H1 (cell line): ENCODE measurements around the gene PLIN4. TPM values are rescaled to one million over a fixed set of nuclear protein-coding genes. Genes with fewer than 3 reads are reported as not detected.

ENCODE experiments used
- CTCF ChIA-PET: fragments of 300-600 bp; sonication (Branson Sonifier 250); formaldehyde crosslinking; loops from one replicate; lab custom pipeline; 2021; ENCODE audit not compliant: partially characterized antibody; lab: Charles Lee
- POLR2A ChIA-PET: fragments of 300-600 bp; sonication (Branson Sonifier 250); formaldehyde crosslinking; loops from one replicate; lab custom pipeline; 2021; ENCODE audit warnings: inconsistent platforms; ENCODE audit not compliant: partially characterized antibody; lab: Charles Lee
- DNase-seq, 2 experiments: peaks; one replicate each; pipeline versions ENCODE4 v3.0.0 to v3.0.0-alpha.2; 2010 to 2022; ENCODE audit warnings: low spot score in 2 of 2, low read depth in 1 of 2, mixed read lengths in 1 of 2
- FAIRE-seq: peaks from 2 replicates; lab custom pipeline; 2011; peaks lifted over from hg19 to GRCh38; lab: Jason Lieb, UNC
- H2AFZ ChIP-seq: 2 replicates; pipeline ENCODE4 v1.8.1; 2012; ENCODE audit warnings: low read length, inconsistent platforms
- H2AK5ac ChIP-seq: 2 replicates; pipeline ENCODE4 v1.6.1; 2013; ENCODE audit warnings: low read depth, low read length
- H2BK120ac ChIP-seq: replicated peaks from 2 replicates; pipeline ENCODE3; 2013; ENCODE audit warnings: low read depth, low read length, inconsistent platforms
- H2BK12ac ChIP-seq: 2 replicates; pipeline ENCODE4 v1.6.1; 2013; ENCODE audit warnings: low read depth, low read length
- H2BK15ac ChIP-seq: 2 replicates; pipeline ENCODE4 v1.6.1; 2013; ENCODE audit warnings: low read length
- H2BK20ac ChIP-seq: 2 replicates; pipeline ENCODE4 v1.6.1; 2013; ENCODE audit warnings: low read length
- H2BK5ac ChIP-seq: 2 replicates; pipeline ENCODE4 v1.6.1; 2013; ENCODE audit warnings: low read depth, low read length
- H3K14ac ChIP-seq: 2 replicates; pipeline ENCODE4 v1.6.1; 2013; ENCODE audit warnings: inconsistent platforms; ENCODE audit not compliant: insufficient read length
- H3K18ac ChIP-seq: 2 replicates; pipeline ENCODE4 v1.6.1; 2013; ENCODE audit warnings: low read length; ENCODE audit errors: extremely low read depth
- H3K23ac ChIP-seq: 2 replicates; pipeline ENCODE4 v1.6.1; 2013; ENCODE audit warnings: inconsistent platforms; ENCODE audit not compliant: insufficient read length
- H3K23me2 ChIP-seq: 2 replicates; pipeline ENCODE4 v1.6.1; 2013; ENCODE audit warnings: low read depth, low read length
- H3K27ac ChIP-seq: 2 replicates; pipeline ENCODE4 v1.6.1; 2011; ENCODE audit warnings: low read depth, low read length, inconsistent platforms
- H3K27me3 ChIP-seq, 4 experiments: replicated peaks in 1 of 4; 1 replicate in 1 of 4; 2 replicates in 3 of 4; pipeline versions ENCODE4 v1.6.1 to v1.8.1; 2011 to 2013; ENCODE audit warnings: low read length in 3 of 4, mild to moderate bottlenecking in 3 of 4, inconsistent platforms in 2 of 4, mixed read lengths in 2 of 4, moderate library complexity in 1 of 4; ENCODE audit not compliant: control insufficient read depth in 3 of 4, insufficient read depth in 3 of 4; ENCODE audit errors: extremely low read depth in 1 of 4
- H3K36me3 ChIP-seq, 4 experiments: 2 replicates each; pipeline versions ENCODE4 v1.6.1 to v1.8.1; 2011 to 2013; ENCODE audit warnings: mild to moderate bottlenecking in 4 of 4, low read length in 3 of 4, moderate library complexity in 2 of 4, control low read depth in 1 of 4, inconsistent platforms in 1 of 4; ENCODE audit not compliant: insufficient read depth in 4 of 4, control insufficient read depth in 2 of 4
- H3K4ac ChIP-seq: replicated peaks from 2 replicates; pipeline ENCODE3; 2013; ENCODE audit warnings: low read length, low read depth, mixed read lengths, inconsistent platforms; ENCODE audit not compliant: insufficient read length
- H3K4me1 ChIP-seq, 4 experiments: replicated peaks in 1 of 4; 1 replicate in 1 of 4; 2 replicates in 3 of 4; pipeline versions ENCODE4 v1.6.1 to v1.8.1; 2011 to 2013; ENCODE audit warnings: low read length in 3 of 4, inconsistent platforms in 2 of 4, mixed read lengths in 1 of 4; ENCODE audit not compliant: insufficient read depth in 4 of 4, control insufficient read depth in 3 of 4
- H3K4me2 ChIP-seq, 2 experiments: 2 replicates each; pipeline versions ENCODE4 v1.6.1 to v1.8.1; 2011 to 2013; ENCODE audit warnings: low read depth in 2 of 2, low read length in 2 of 2, control low read depth in 1 of 2, inconsistent platforms in 1 of 2, mild to moderate bottlenecking in 1 of 2; ENCODE audit not compliant: insufficient read depth in 1 of 2
- H3K4me3 ChIP-seq, 4 experiments: fragments of 200-600, 300-600 bp in 1 of 4; sonication (generic), shearing (Covaris generic), sonication (Bioruptor Twin) in 1 of 4; 2 replicates each; pipeline versions ENCODE4 v1.5.1 to v1.8.1; 2011 to 2016; ENCODE audit warnings: low read length in 4 of 4, low read depth in 3 of 4, control low read depth in 2 of 4, inconsistent platforms in 2 of 4, mild to moderate bottlenecking in 2 of 4, mixed read lengths in 1 of 4, moderate library complexity in 1 of 4; ENCODE audit not compliant: insufficient read depth in 2 of 4; ENCODE audit errors: extremely low read depth in 1 of 4
- H3K56ac ChIP-seq: replicated peaks from 2 replicates; pipeline ENCODE3; 2013; ENCODE audit warnings: low read depth, mild to moderate bottlenecking, mixed read lengths, low read length, inconsistent platforms; ENCODE audit not compliant: insufficient read length
- H3K79me1 ChIP-seq: 2 replicates; pipeline ENCODE4 v1.6.1; 2013; ENCODE audit warnings: low read depth, low read length, control low read depth
- H3K79me2 ChIP-seq, 2 experiments: 2 replicates each; pipeline versions ENCODE4 v1.6.1 to v1.8.1; 2012 to 2013; ENCODE audit warnings: low read length in 2 of 2, mild to moderate bottlenecking in 2 of 2, inconsistent platforms in 1 of 2; ENCODE audit not compliant: insufficient read depth in 2 of 2, control insufficient read depth in 1 of 2
- H3K9ac ChIP-seq, 4 experiments: replicated peaks in 1 of 4; 1 replicate in 1 of 4; 2 replicates in 3 of 4; pipeline versions ENCODE4 v1.6.1 to v1.8.1; 2011 to 2013; ENCODE audit warnings: low read depth in 3 of 4, low read length in 3 of 4, control low read depth in 2 of 4, mild to moderate bottlenecking in 2 of 4, moderate library complexity in 2 of 4, inconsistent platforms in 1 of 4; ENCODE audit errors: extremely low read depth in 1 of 4
- H3K9me3 ChIP-seq, 2 experiments: 2 replicates each; pipeline versions ENCODE4 v1.6.1 to v1.8.1; 2012 to 2013; ENCODE audit warnings: mild to moderate bottlenecking in 2 of 2, moderate library complexity in 2 of 2, control low read depth in 1 of 2, inconsistent platforms in 1 of 2, low read depth in 1 of 2, low read length in 1 of 2, mixed read lengths in 1 of 2; ENCODE audit not compliant: insufficient read depth in 2 of 2
- H4K20me1 ChIP-seq, 2 experiments: replicated peaks in 1 of 2; 2 replicates each; pipeline versions ENCODE3 to v1.8.1; 2011 to 2013; ENCODE audit warnings: inconsistent platforms in 2 of 2, low read length in 2 of 2, mild to moderate bottlenecking in 1 of 2; ENCODE audit not compliant: insufficient read depth in 2 of 2, control insufficient read depth in 1 of 2
- H4K5ac ChIP-seq: 2 replicates; pipeline ENCODE4 v1.6.1; 2013; ENCODE audit warnings: low read length, low read depth, mixed read lengths, inconsistent platforms; ENCODE audit not compliant: insufficient read length
- H4K8ac ChIP-seq: 2 replicates; pipeline ENCODE4 v1.8.0; 2013; ENCODE audit warnings: mild to moderate bottlenecking, moderate library complexity, low read length, inconsistent platforms; ENCODE audit not compliant: insufficient read depth; ENCODE audit errors: extremely low read depth
- H4K91ac ChIP-seq: replicated peaks from 2 replicates; pipeline ENCODE3; 2013; ENCODE audit warnings: low read length, mixed read lengths, inconsistent platforms; ENCODE audit not compliant: insufficient read length
- SP4 ChIP-seq: IDR thresholded peaks from 2 replicates; pipeline ENCODE4 v1.6.1; 2012; ENCODE audit warnings: low read length, inconsistent platforms
- WGBS, 2 experiments: shearing (Covaris generic) in 1 of 2; methylation state at CpG; one replicate each; pipeline versions ENCODE4 v1.1.6 to v1.1.7; 2013 to 2015; ENCODE audit warnings: low lambda C conversion rate in 2 of 2, mixed read lengths in 2 of 2, inconsistent platforms in 1 of 2, low coverage in 1 of 2, missing lambda C conversion rate in 1 of 2; ENCODE audit not compliant: insufficient replicate concordance in 2 of 2, insufficient coverage in 1 of 2, insufficient read length in 1 of 2; ENCODE audit errors: extremely low coverage in 1 of 2, missing lambda C conversion rate in 1 of 2; 5-methylcytosine and 5-hydroxymethylcytosine counted together
- polyA plus RNA-seq, 7 experiments: library from polyadenylated mRNA; depleted of rRNA in 3 of 7; stranded (reverse) in 5 of 7; unstranded in 2 of 7; fragments of >200 nt in 5 of 7; fragments of 200-250 nt in 2 of 7; gene quantifications; 1 replicate in 5 of 7; 2 replicates in 1 of 7; 4 replicates in 1 of 7; pipeline versions ENCODE4 v1.2.1 to v1.2.3, GENCODE V29; 2011 to 2013; ENCODE audit warnings: missing spikeins in 2 of 7, mixed read lengths in 2 of 7
- total RNA-seq: library from RNA; stranded (reverse); fragmentation: NEBNext Ultra II Directional; extraction: Animal tissue kit (Norgen Biotek cat#: 25700); gene quantifications from 2 replicates; pipeline ENCODE4 v1.2.1, GENCODE V29; 2021

PLIN4 gene
- total and polyA plus RNA-seq, 2 of the 8 experiments (the other 6 are each of a cell fraction or from before 2014, with no cell fraction given) = 0.35 to 0.45 TPM

- H3K4ac ChIP-seq = no peak overlapping the region
- no peak for DNase-seq
- no peak for TF ChIP-seq SP4
- 92% methylated on average over 12 of the region's 12 CpGs; no CpG with 5 or more reads in 1 of the 2 experiments for WGBS, 2 experiments
- peaks cover 0 to 21% (median 5%) of the 10 kb centered on the region in 4 experiments; a peak in 5 of 8 replicates for H3K36me3 ChIP-seq
- H2BK5ac ChIP-seq = no peak overlapping the region
- H4K8ac ChIP-seq = no peak overlapping the region
- no peak overlapping the region for H2BK15ac ChIP-seq
- no peak overlapping the region for H2BK120ac ChIP-seq
- no peak overlapping the region for H2AK5ac ChIP-seq
- FAIRE-seq = no peak
- H3K18ac ChIP-seq = no peak overlapping the region
- no peak overlapping the region for H3K23ac ChIP-seq
- peaks cover 2 to 26% (median 21%) of the 10 kb centered on the region in 4 experiments; a peak in 6 of 7 replicates for H3K27me3 ChIP-seq
- H3K9ac ChIP-seq = no peak overlapping the region
- no peak overlapping the region for H2BK20ac ChIP-seq
- peaks cover 16 to 29% of the 10 kb centered on the region in 2 experiments for H4K20me1 ChIP-seq
- peaks cover 2% of the 10 kb centered on the region; the same call in 1 of the 2 replicates for H3K79me1 ChIP-seq
- no peaks in the 10 kb centered on the region for H3K23me2 ChIP-seq
- no peak overlapping the region for H3K27ac ChIP-seq
- H3K9me3 ChIP-seq = no peaks in the 10 kb centered on the region
- H4K91ac ChIP-seq = no peak overlapping the region
- no peaks in the 10 kb centered on the region for H3K4me1 ChIP-seq
- ChIA-PET CTCF (interaction anchor here (0.6 to 5.2 kb wide), 6 partner anchors 9 to 129 kb away, joined by 3 to 40 read pairs (median 4); no protein-coding TSS in a partner anchor), POLR2A (interaction anchor here (0.7 to 2.8 kb wide), 5 partner anchors 8 to 164 kb away, joined by 4 to 27 read pairs (median 7); partner anchors contain the start of genes MPND and PLIN4)
- no peak overlapping the region for H3K4me2 ChIP-seq
- no peaks in the 10 kb centered on the region for H3K79me2 ChIP-seq
- H3K56ac ChIP-seq = no peak overlapping the region
- H4K5ac ChIP-seq = no peak overlapping the region
- H2AFZ ChIP-seq = no peak overlapping the region
- no peak overlapping the region for H3K4me3 ChIP-seq
- no peak overlapping the region for H3K14ac ChIP-seq
- no peak overlapping the region for H2BK12ac ChIP-seq
Observed at GRCh38 chr19:4507150-4507452, 11.2 kb downstream of the PLIN4 start.
